Measurements from ENCODE around the gene CYTH3. TPM values are rescaled to one million over a fixed set of nuclear protein-coding genes. Genes with fewer than 3 reads are reported as not detected.

Gene CYTH3
- total RNA-seq, 3 donors from 2014 or later (not counting 1 experiment from before 2014, with no cell fraction given) = 7.7 to 42.6 (median 13.6) TPM

DNA sequence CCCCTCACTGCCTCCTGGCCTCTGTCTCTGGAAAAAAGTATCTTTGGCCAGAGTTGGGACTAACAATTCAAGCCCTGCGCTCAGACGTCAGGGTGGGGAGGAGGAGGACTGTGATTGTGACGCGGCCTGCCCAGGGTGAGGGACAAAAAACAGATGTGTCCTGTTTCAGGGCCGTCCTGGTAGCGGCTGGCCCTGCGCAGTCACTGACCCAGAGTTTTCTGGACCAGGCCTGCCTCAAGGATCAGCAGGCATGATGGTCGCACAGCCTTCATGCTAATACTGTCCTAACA, 110.1 kb downstream of the CYTH3 start:
- no peak for ATAC-seq
- Histone ChIP-seq H3K9me3 (ENCODE audit: control insufficient read depth, insufficient read depth, low read length) (no peaks in the 10 kb centered on the region), H3K27me3 (ENCODE audit: control insufficient read depth, insufficient read depth, low read length) (no peaks in the 10 kb centered on the region), H3K4me3 (ENCODE audit: low read length) (no peak overlapping the region), H3K4me1 (ENCODE audit: control insufficient read depth, insufficient read depth, low read length) (no peaks in the 10 kb centered on the region), H3K27ac (ENCODE audit: low read length) (no peak overlapping the region), H3K36me3 (ENCODE audit: control insufficient read depth, insufficient read depth, low read length) (peaks cover 42% of the 10 kb centered on the region)
- DNase-seq = no peak
- TF ChIP-seq, protein P1, sequence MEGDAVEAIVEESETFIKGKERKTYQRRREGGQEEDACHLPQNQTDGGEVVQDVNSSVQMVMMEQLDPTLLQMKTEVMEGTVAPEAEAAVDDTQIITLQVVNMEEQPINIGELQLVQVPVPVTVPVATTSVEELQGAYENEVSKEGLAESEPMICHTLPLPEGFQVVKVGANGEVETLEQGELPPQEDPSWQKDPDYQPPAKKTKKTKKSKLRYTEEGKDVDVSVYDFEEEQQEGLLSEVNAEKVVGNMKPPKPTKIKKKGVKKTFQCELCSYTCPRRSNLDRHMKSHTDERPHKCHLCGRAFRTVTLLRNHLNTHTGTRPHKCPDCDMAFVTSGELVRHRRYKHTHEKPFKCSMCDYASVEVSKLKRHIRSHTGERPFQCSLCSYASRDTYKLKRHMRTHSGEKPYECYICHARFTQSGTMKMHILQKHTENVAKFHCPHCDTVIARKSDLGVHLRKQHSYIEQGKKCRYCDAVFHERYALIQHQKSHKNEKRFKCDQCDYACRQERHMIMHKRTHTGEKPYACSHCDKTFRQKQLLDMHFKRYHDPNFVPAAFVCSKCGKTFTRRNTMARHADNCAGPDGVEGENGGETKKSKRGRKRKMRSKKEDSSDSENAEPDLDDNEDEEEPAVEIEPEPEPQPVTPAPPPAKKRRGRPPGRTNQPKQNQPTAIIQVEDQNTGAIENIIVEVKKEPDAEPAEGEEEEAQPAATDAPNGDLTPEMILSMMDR (IDR thresholded peaks at IDR 0.05) = no peak
- Mint-ChIP-seq H3K4me3 (no peak overlapping the region), H3K4me1 (no peaks in the 10 kb centered on the region), H3K27me3 (ENCODE audit: low read depth in 2 of 2) (no peaks in the 10 kb centered on the region), H3K27ac (peak overlapping the region in 1 of 2 donors; percentile 60), H3K36me3 (no peaks in the 10 kb centered on the region), H3K9me3 (no peaks in the 10 kb centered on the region)
- intact Hi-C loops (cut with micrococcal nuclease) = no loop called here
- WGBS (ENCODE audit: insufficient coverage) = 96% methylated on average over 8 of the region's 8 CpGs

DNA sequence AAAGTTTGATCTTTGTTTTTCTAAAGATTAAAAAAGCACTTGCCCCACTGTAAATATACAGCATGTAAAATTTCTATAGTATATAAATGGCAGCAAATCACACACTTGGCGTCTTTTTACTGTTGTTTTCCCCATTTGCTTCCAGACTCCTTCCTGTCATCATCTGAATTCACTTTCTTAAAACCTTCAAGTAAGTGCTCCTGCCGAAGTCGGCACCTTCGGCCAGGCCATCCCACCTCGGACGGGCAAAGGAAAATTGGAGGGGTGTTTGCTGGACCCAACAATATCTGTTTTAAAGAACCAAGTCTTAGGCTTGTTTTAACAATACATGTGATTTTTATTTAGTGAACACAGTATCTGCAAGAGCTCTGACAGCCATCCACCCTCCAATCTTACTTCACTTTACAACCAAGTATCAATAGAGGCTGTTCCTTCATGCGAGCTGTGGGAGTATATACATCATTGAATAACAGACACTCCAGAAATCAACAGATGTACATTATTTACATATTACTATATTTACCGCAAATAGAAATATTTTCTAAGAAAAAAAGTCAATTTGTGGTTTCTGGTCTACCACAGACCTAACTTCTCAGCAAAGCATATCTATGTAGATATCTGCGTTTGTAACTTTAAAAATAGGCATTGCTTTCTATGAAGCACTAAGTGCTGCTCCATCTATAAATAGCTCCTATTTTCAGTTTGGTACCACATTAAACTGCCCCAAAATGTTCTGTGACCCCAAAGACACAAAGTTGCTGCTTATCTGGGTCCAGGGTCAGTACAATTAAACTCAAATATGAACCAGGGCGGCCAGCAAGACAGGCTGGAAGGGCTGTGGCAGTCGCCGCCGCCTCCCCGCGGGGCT, 110.7 kb downstream of the CYTH3 start:
- ATAC-seq = no peak
- Histone ChIP-seq H3K4me1 (ENCODE audit: control insufficient read depth, insufficient read depth, low read length) (no peaks in the 10 kb centered on the region), H3K36me3 (ENCODE audit: control insufficient read depth, insufficient read depth, low read length) (peaks cover 47% of the 10 kb centered on the region), H3K27me3 (ENCODE audit: control insufficient read depth, insufficient read depth, low read length) (no peaks in the 10 kb centered on the region), H3K4me3 (ENCODE audit: low read length) (no peak overlapping the region), H3K9me3 (ENCODE audit: control insufficient read depth, insufficient read depth, low read length) (no peaks in the 10 kb centered on the region), H3K27ac (ENCODE audit: low read length) (no peak overlapping the region)
- Mint-ChIP-seq H3K4me3 (no peak overlapping the region), H3K27ac (peak overlapping the region in 1 of 2 donors; percentile 60), H3K9me3 (no peaks in the 10 kb centered on the region), H3K36me3 (no peaks in the 10 kb centered on the region), H3K27me3 (ENCODE audit: low read depth in 2 of 2) (no peaks in the 10 kb centered on the region), H3K4me1 (no peaks in the 10 kb centered on the region)
- TF ChIP-seq, protein P1 (IDR thresholded peaks at IDR 0.05) = no peak
- 84% methylated on average over 13 of the region's 15 CpGs for WGBS (ENCODE audit: insufficient coverage)
- DNase-seq = no peak
- intact Hi-C loops (cut with micrococcal nuclease) = no loop called here

DNA sequence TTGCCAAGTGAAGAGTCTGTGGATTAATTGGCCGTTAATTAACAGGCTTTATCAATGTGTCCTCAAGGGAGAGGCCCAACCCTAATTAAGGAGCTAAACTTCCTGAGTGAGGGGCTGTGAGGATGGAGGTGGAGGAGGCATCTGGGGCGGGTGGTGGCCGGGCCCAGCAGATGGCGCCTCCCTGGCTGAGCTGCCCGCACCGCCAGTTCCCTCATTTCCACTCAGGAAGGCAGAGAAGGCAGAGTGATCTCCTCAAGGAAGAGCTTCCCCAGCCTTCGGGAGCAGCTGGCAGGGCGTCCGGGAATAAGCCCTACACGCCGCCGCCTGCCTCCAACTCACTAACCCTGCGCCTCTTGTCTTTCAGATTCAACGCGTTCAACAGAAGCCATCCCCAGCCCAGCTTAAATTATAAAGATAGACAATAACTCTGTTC, 112.2 kb downstream of the CYTH3 start:
- Mint-ChIP-seq H3K9me3 (no peaks in the 10 kb centered on the region), H3K4me3 (no peak overlapping the region), H3K27me3 (ENCODE audit: low read depth in 2 of 2) (no peaks in the 10 kb centered on the region), H3K36me3 (no peaks in the 10 kb centered on the region), H3K4me1 (no peaks in the 10 kb centered on the region), H3K27ac (peak overlapping the region in 1 of 2 donors; percentile 54)
- H3K4me3 ChIP-seq (ENCODE audit: low read length) = no peak overlapping the region
- no peaks in the 10 kb centered on the region for H3K9me3 ChIP-seq (ENCODE audit: control insufficient read depth, insufficient read depth, low read length)
- TF ChIP-seq, protein P1 (IDR thresholded peaks at IDR 0.05) = no peak
- no peak overlapping the region for H3K27ac ChIP-seq (ENCODE audit: low read length)
- intact Hi-C loops (cut with micrococcal nuclease) = no loop called here
- H3K4me1 ChIP-seq (ENCODE audit: control insufficient read depth, insufficient read depth, low read length) = no peaks in the 10 kb centered on the region
- 95% methylated on average over 15 of the region's 15 CpGs for WGBS (ENCODE audit: insufficient coverage)
- DNase-seq (no peak), ATAC-seq (no peak)
- H3K27me3 ChIP-seq (ENCODE audit: control insufficient read depth, insufficient read depth, low read length) = no peaks in the 10 kb centered on the region
- H3K36me3 ChIP-seq (ENCODE audit: control insufficient read depth, insufficient read depth, low read length) = peaks cover 55% of the 10 kb centered on the region
